NT2/D1 (cell line): Measurements from ENCODE around the gene OR6C65.

Source experiments
- DNase-seq: peaks from one replicate; pipeline ENCODE4 v3.0.0-alpha.2; 2011; ENCODE audit warnings: low read depth, low spot score
- H3K27me3 ChIP-seq: 2 replicates; pipeline ENCODE4 v1.6.0; 2011; ENCODE audit warnings: mild to moderate bottlenecking; ENCODE audit not compliant: insufficient read length, insufficient read depth
- H3K36me3 ChIP-seq: 2 replicates; pipeline ENCODE4 v1.6.1; 2011; ENCODE audit warnings: mild to moderate bottlenecking, low read length, mixed read lengths; ENCODE audit not compliant: insufficient read depth, insufficient read length
- H3K4me1 ChIP-seq: 2 replicates; pipeline ENCODE4 v1.5.1; 2011; ENCODE audit not compliant: insufficient read depth, insufficient read length
- H3K4me3 ChIP-seq: 2 replicates; pipeline ENCODE4 v1.5.1; 2011; ENCODE audit warnings: low read depth; ENCODE audit not compliant: insufficient read length
- H3K9ac ChIP-seq: 2 replicates; pipeline ENCODE4 v1.6.0; 2011; ENCODE audit warnings: low read depth; ENCODE audit not compliant: insufficient read length
- H3K9me3 ChIP-seq: 2 replicates; pipeline ENCODE4 v1.5.1; 2011; ENCODE audit warnings: mild to moderate bottlenecking, low read length; ENCODE audit not compliant: insufficient read depth
- SUZ12 ChIP-seq: IDR thresholded peaks from 2 replicates; pipeline ENCODE4 v1.6.1; 2011; ENCODE audit not compliant: insufficient read length, insufficient read depth; ENCODE audit errors: extremely low read depth
- YY1 ChIP-seq: IDR thresholded peaks from 2 replicates; pipeline ENCODE4 v1.6.1; 2011; ENCODE audit not compliant: insufficient read length, insufficient read depth
- ZNF274 ChIP-seq: IDR thresholded peaks from 2 replicates; pipeline ENCODE4 v1.6.1; 2011; ENCODE audit warnings: mild to moderate bottlenecking, low read depth, low read length

The OR6C65 gene

DNA sequence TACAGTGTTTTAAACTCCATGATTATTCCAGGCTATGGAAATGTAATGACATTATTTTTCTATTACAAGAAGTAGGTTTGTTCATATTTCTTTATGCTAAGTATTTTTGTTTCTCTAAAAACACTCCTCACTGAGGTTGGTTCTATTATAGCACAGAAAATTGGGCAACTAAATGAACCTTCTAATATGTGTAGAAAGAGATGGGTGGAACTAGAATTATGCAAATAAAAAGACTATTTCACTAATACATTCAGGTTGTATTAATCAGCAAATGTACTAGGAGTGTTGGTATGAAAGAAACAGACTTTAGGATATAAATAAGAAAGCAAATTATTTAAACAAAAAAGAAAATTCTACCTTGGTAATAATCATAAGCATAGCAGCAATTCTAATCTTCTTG is 48.5 kb downstream of the OR6C65 start:
- TF ChIP-seq SUZ12 (no peak), ZNF274 (no peak), YY1 (no peak)
- Histone ChIP-seq H3K27me3 (no peaks in the 10 kb centered on the region), H3K9ac (no peak overlapping the region), H3K4me3 (no peak overlapping the region), H3K9me3 (no peaks in the 10 kb centered on the region), H3K36me3 (no peaks in the 10 kb centered on the region), H3K4me1 (no peaks in the 10 kb centered on the region)
- no peak for DNase-seq
